Activated CD8-positive, alpha-beta memory T cell treated with anti-CD3 and anti-CD28 coated beads, Interleukin-2, amount 50 U/mL, for 1 hour (primary cell): Measurements from ENCODE around the gene NDUFB7.
A peak's percentile ranks its signal among the peaks of the same experiment; 100 is the strongest.
"Not testable (repeated sequence)": the region's sequence is repeated elsewhere in the genome, so short reads cannot be mapped to it uniquely, and the experiment has no call there.

Experiments
- DNase-seq: peaks from one replicate; pipeline ENCODE4 v3.0.0-alpha.2; 2020; ENCODE audit errors: extremely low read depth

Gene NDUFB7

DNA sequence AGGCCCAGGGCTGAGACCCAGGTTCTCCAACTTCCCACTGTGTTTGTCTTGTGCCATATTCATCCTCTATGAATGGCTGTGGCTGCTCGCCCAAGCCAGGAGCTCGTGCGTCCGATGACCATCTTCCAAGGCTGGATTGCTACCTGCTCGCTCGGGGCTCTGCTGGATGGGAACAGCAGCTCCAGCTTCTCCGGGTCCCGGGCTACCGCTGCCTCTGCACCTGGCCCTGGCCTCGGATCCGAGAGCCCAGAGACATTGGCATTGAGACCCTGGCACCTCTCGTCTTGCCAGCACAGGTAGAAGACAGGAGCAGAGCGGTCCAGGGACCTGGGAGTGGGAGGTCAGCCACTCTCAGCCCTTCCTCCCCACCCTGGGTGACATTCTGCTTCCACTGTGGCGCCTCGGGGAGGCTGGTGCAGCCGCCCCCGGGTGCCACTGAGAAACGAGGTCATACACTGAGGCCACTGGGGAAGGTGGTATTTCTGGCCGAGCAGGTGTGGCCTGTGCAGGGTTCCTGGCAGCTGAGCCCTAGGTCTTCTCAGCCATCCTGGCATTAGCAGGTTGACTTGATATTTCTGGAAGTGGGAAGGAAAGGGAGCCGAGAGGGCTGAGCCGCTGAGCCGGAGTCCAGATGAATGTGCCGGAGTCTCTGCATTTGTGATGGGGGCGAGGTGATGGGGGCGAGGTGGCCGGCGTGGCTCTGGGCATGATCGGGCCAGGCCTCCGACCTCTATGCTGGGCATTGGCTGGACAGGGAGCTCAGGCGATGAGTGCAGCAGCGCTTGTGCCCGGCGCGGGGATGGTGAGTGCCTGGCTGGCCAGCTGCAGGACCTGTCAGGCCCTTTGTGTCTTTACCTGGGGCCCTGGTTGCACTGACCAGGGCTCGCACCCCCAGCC lies 18.6 kb downstream of the NDUFB7 start:
- no peak for DNase-seq

DNA sequence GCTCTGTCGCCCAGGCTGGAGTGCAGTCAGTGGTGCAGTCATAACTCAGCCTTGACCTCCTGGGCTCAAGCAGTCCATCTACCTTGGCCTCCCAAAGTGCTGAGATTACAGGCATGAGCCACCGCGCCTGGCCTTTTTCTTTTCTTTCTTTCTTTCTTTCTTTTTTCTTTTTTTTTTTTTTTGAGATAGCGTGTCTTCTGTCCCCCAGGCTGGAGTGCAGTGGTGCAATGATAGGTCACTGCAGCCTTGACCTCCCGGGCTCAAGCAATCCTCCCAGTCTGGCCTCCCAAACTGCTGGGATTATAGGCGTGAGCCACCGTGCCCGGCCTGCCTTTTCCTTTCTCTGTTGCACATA lies 19.9 kb downstream of the NDUFB7 start:
- DNase-seq: not testable (repeated sequence)

GRCh38 chr19:14551134-14552005 lies 20.5 kb downstream of the NDUFB7 start:
- peak; percentile 68 for DNase-seq

GRCh38 chr19:14550201-14550754 lies 21.6 kb downstream of the NDUFB7 start:
- DNase-seq: no peak

GRCh38 chr19:14545716-14546082 lies 26.2 kb downstream of the NDUFB7 start:
- DNase-seq: no peak

DNA sequence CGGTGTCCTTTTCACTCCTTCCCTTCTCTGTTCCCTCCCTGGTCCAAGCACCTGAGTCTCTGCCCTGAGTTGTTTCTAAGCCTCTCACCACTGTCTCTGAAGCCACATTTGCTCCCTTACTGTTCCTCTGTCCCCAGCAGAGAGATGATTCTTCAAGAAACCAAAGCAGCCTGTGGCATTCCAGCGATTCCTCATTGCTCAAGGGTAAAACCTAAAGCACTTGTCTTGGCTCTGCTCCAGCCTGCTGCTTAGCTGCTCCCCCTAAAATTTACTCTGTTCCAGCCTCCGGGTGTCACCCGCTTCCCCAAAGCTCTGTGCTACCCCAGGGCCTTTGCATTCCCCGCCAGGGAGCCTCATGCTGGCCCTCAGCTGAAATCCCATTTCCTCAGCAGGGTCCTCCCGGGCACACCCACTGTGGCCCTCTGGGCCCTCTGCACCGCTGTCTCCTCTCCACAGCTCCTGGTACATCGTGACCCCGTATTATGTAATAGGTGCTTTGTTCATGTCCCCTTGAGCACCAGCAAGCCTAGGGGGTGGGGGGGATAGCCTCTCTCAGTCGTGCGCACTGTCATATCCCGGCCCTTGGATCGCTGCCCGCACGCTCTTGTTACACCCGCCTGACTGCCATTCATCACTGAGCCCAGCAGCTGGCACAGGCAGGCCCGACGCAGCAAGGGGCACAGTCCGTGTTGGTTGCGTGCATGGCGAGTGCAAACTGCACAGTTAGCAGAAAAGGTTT lies 26.7 kb downstream of the NDUFB7 start:
- DNase-seq: no peak

DNA sequence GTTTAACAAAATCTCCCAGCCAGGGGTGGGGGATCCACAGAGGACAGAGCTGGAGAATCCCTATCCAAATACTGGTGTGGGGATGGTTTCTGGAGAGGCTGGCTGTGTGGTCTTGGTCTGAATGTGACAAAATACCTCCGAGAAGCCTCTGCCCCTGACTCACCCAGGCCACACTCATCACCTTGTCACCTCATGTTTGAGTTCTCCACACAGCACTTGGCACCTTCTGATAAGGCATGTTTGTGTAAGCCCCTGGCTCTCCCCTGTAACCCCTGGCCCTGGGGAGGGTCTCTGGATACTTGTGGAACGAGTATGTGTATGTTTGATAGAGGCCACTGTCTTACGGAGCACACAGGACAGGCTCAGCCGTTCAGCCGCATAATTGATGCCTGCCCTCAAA lies 27.8 kb downstream of the NDUFB7 start:
- no peak for DNase-seq

DNA sequence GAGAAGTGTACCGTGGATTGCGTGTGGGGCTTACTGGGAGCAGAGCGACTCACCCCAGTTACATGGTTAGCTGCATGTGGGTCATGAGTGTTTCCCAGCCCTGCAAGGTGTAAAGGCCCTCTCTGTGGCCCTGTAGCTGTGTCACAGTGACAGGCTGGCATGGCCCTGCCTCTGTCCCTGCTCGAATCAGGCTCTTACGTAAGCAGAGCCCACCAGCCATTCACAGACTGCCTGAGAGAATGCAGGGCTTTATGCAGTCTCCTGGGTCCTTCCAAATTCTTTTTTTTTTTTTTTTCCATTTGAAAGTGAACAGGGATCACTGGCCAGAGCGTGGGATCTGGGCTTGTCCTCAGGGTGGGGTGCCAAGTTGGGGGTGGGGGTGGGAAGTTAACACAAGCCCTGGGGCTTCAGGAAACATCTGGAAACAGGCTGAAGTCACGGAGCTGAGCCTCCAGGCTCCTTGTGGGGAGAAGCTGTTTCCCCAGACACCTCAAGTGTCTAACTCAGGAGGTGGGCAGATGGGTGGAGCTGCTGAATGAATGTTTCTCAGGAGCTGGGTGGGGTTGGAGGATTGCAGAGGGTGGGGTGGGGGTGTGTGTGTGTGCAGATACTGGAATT lies 29.0 kb downstream of the NDUFB7 start:
- no peak for DNase-seq

GRCh38 chr19:14541979-14542378 lies 29.9 kb downstream of the NDUFB7 start:
- DNase-seq: not testable (repeated sequence)

DNA sequence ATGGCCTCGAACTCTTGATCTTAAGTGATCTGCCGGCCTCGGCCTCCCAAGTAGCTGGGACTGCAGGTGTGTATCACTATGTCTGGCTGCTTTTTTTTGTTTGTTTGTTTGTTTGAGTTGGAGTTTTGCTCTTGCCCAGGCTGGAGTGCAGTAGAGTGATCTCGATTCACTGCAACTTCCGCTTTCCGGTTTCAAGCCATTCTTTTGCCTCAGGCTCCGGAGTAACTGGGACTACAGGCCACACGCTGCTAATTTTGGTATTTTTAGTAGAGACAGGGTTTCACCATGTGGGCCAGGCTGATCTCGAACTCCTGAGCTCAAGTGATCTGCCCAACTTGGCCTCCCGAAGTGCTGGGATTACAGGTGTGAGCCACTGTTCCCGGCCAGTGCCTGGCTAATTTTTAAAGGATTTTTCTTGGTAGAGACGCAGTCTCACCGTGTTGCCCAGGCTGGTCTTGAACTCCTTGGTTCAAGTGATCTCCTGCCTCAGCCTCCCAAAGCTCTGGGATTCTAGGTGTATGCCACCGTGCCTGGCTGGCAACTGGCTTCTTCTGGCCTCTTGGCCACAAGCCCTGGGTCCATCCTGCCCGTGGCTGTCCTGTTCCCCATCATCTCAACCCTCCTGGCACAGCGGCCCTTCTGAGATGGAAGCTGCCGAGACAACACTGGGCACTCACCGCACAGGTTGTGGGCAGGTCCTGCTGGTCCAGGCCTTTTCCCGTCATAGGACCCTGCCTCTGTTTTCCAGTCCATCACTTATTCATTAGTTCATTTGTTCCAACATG lies 30.9 kb downstream of the NDUFB7 start:
- DNase-seq: no peak

DNA sequence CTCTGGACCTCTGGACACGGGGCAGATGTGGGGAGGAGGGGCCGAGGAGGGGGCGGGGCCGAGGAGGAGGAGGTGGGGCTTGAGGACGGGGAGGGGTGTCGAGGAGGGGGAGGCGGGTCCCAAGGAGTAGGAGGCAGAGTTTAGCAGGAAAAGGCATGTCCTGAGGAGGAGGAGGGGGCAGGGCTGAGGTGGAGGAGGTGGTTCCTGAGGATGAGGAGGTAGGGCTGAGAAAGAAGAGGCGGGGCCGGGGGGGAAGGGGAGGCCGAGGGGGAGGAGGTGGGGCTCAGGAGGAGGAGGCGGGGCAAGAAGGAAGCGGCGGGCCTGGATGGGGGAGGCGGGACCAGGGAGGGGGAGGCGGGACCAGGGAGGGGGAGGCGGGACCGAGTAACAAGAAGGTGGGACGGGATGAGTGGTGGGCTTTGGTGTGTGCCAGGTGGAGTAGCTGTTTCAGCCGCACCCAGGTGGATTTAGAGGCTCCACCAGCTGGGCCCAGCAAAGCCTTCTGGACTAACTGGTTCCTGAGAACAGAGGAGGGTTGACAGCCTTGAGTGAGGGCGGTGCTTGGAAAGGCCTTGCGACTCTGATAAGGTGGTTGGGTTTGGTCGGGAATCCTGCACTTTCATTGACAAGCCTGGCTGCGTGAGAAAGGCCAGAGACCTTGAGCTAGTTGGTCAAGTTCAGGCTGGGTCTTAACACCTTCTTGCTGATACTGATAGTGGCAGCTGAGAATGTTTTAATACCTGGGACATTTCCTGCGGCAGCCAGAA lies 34.8 kb downstream of the NDUFB7 start:
- DNase-seq: no peak

DNA sequence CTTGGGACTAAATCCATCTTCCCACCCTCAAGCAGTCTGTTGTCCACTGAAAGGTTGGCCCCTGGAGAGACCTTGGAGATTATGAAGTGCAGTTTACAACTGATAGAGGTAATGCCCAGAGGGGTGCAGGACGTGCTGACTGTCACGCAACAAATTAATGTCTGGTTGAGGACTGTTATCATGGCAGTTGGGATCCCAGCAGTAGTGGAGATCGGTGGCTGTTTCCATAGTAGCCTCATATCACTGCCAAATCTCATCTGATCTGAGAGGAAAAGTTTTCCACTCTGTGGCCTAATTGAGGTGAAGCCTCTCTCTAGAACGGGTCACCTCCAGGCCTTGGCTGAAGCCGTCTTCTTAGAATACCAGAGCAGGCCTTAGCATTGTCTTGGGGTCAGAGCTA lies 38.4 kb downstream of the NDUFB7 start:
- DNase-seq: no peak

DNA sequence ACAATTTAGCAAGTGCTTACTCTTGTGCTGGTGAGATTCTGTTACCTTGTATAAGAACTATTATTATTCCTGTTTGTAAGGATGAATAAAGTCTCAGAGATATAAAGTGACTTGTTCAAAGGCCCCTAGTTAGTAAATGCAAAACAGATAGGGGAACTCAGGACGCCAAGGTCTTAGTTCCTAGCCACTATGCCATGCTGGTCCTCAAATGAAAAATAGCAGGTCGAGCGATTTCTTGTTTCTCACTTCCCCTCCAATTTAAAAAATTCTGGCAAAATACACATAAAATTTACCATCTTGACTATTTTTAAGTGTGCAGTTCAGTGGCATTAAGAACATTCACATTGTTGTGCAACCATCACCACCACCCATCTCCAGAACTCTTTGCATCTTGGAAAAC lies 41.4 kb downstream of the NDUFB7 start:
- DNase-seq: no peak

- no peak for DNase-seq
Observed at GRCh38 chr19:14530005-14530348, 41.9 kb downstream of the NDUFB7 start.

- DNase-seq: peak; percentile 100
Observed at GRCh38 chr19:14529254-14530004, 42.4 kb downstream of the NDUFB7 start, which contains the start of gene TECR. TECR (plus strand) TSS chr19:14529594; CDS start chr19:14529697, 103 bp downstream.

GRCh38 chr19:14528419-14529253 lies 43.2 kb downstream of the NDUFB7 start:
- no peak for DNase-seq

GRCh38 chr19:14526423-14526822 lies 45.4 kb downstream of the NDUFB7 start:
- no peak for DNase-seq

- DNase-seq: no peak
Observed at GRCh38 chr19:14525729-14526128, 46.1 kb downstream of the NDUFB7 start.
